HG03139 (cell line): ENCODE measurements around the gene OR13F1.
"Not testable (repeated sequence)": the region's sequence is repeated elsewhere in the genome, so short reads cannot be mapped to it uniquely, and the experiment has no call there.

Experiments used
- ATAC-seq: cut with Tn5 transposase; IDR thresholded peaks from one replicate; pipeline ENCODE4 v1.9.1; 2021; ENCODE audit not compliant: unreplicated experiment

Gene OR13F1, protein sequence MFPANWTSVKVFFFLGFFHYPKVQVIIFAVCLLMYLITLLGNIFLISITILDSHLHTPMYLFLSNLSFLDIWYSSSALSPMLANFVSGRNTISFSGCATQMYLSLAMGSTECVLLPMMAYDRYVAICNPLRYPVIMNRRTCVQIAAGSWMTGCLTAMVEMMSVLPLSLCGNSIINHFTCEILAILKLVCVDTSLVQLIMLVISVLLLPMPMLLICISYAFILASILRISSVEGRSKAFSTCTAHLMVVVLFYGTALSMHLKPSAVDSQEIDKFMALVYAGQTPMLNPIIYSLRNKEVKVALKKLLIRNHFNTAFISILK

DNA sequence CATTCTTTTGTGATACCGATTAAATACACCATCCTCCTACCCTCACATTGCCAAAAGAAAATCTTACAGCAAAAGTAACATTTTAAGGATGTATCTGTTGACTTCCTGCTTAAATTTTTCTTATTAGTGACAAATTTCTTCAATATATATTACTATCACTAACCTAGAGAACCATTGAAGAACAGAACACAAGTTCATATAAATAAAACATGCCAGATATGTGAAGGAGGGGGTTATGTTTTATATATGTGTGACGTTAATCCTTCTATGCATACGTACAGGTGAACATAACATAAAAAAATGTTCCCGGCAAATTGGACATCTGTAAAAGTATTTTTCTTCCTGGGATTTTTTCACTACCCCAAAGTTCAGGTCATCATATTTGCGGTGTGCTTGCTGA is at the start of gene OR13F1:
OR13F1 (plus strand) TSS at position 301 of the 400 bp plus-strand sequence; CDS start at position 301, 0 bp downstream.
- ATAC-seq = no peak

DNA sequence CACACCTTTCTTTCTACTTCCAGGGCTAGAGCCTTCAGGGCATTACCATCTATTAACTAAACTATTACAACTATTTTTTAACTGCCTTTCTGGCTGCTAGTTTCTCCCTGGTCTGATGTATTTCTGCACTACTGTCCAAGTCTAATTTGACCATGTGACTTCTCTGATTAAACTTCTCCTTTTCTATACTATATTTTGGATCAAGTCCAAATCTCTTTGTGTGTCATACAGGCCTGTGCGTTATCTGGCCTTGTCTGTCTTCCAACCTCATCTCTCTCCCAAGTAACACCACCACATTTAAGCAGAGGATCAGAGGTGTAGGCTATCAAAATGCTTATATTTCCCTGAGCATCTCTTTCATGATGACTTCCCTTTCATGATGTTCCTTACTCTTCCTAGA is 47.2 kb upstream of the OR13F1 start:
- no peak for ATAC-seq

DNA sequence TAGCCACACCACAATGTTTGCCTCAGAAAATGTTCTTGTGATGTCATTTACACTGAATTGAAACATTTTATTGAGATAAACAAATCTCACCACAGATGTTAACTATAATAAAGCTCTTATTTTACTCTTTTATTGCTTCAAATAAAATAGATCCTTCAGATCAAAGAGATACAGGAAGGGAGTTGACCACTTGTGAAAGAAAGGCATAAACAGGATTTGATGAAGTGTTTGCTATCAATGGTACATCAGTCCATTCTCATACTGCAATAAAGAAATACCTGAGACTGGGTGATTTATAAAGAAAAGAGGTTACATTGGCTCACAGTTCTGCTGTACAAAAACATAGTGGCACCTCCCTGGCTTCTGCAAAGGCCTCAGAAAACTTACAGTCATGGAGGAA is 40.2 kb upstream of the OR13F1 start:
- ATAC-seq = no peak

DNA sequence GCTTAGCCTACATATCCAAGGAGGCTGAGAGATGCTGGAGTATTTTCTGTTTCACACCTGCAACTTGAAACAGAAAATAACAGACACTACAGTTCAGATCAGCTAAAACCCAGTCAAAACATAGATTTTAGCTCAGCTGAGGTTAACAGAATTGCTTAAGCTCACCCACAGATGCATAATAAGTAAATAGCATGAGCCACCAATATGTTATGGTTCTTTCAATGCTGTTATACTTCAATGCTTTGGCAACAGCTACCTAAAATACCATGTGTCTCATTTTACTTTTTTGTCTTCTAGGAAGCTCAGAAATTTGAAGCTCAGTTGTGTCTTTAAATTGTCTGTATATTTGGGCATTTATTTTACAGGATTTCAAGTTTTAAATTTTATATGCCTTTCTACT is 35.8 kb upstream of the OR13F1 start:
- ATAC-seq = no peak

DNA sequence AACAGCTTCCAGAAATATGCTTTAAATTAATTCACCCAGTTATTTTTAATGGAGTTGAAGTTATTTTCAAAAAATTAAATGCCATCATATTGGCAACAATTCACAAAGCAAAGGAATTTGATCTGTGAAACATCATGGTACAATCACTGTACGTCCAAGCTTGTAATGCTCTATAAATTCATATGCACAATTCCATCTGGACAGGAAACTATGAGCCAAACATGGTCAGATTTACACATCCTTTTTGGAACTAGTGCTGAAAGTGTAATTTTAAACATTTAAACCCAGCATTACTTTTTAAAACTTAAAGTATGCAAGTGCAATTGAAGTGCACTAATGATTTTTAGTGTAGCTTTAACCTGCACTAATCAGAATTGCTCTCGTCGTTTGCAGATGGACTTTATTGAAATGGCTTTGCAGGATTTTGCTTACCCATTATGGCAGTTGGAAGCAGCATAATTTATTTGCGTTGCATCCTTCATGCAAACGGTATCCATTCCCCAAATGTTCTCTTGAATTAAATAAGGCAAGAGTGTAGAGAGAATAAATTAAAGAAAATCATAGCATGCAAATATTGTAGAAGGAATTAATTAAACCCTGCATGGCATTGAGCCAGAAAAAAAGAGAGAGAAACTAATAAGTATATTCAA is 21.0 kb upstream of the OR13F1 start:
- no peak for ATAC-seq

DNA sequence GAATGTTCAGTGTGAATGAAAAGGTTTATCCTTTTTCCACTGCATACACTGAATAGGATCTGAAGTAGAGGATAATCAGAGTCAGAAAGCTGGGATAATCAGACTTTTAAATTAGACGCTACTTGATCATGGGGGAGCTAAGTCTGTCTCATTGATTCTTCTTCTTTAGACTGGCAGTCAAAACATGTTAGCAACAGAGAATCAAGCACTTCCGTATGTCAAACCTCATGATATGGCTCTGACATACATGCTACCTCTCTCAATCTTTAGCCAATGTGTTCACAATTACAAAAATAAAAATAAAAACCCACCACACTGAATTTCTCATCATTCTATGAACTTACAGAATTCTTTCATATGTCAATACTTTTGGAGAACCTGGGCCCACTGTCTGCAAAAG is 19.0 kb upstream of the OR13F1 start:
- no peak for ATAC-seq

DNA sequence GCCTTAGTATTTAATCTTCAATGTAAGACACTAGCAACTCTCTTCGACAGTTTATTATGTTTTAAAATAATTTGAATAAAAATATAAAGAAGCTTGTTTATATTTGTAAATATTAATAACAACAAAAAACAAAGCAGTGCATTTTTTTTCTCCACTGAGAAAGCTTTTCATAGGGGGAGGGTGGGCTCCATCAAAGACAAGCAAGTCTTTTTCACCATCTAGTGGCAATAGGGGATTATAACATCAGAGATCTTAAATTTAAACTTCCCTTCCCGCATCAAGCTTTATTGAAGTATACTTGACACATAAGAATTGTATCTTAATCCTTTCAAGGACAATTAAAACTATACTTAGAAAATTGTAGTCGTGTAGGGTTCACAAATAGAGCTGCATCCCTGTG is 9.3 kb upstream of the OR13F1 start:
- ATAC-seq = no peak

DNA sequence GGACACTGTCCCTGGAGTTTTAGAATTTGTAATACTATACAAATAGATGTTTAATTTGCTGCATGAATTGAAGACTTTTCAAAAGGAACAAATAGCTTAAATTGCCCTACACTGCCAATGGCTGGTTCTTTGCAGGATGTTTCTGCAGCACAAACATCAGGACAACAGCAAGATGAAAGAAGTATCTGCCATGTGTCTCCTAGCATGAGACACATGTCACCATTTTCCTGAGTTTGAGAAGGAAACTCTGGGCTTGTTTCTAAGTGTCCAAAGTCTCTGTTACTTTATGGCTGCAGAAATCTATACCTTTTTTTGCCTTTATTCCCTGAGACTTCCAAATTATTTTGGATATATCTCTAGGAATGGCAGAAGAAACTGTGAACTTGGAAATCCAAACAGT is 623 bp upstream of the OR13F1 start:
- no peak for ATAC-seq

DNA sequence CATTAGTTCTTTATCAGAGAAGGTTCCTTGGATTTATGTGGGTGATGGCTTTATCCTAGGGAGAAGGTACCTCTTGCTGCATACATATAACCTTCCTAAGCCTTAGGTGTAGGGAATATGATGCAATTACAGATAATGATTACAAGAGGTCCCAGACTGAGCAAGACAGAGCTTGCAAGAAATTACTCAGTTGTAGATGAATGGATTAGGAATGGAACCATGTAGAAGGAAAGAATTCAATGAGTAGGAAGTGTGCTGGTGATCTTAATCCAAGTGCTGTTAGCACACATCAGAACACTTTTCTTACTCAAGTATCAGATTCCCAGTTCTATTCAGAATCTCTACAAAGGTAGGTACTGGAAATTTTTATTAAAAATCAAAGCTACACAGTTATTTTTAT is 2.5 kb downstream of the OR13F1 start:
- ATAC-seq = no peak

DNA sequence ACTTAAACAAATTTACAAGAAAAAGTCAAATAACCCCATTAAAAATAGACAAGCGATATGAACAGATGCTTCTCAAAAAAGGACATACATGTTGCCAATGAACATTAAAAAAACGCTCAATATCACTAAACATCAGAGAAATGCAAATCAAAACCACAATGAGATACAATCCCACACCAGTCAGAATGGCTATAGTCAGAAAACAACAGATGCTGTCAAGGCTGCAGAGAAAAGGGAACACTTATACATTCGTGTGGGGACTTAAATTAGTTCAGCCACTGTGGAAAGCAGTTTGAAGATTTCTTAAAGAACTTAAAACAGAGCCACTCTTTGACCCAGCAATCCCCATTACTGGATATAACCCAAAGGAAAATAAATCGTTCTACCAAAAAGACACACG is 10.8 kb downstream of the OR13F1 start:
- ATAC-seq = no peak

DNA sequence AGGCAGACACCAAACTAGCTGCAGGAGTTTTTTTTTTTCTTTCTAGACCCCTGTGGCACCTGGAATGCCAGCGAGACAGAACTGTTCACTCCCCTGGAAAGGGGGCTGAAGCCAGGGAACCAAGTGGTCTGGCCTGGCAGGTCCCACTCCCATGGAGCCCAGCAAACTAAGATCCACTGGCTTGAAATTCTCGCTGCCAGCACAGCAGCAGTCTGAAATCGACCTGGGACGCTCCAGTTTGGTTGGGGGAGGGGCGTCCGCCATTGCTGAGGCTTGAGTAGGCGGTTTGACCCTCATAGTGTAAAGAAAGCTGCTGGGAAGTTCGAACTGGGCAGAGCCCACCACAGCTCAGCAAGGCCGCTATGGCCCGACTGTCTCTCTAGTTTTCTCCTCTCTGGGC is 16.2 kb downstream of the OR13F1 start:
- not testable (repeated sequence) for ATAC-seq

DNA sequence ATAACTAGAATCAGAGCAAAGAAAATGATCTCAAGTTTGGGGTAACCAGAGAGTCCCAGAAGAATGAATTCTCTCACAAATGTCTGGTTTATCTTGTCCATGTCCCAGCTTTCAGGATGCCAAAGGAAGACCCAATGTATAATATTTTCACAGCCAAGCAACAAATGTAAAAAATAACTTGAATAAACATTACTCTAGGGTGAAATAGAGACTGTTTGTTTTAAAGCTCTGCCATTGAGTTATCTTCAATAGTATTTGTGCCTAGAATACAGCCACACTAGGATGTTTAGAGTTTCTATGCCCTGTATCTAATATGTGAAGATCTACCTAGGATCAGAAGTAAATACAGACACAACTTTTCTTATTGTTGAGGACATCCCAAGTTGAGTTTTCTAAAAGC is 23.0 kb downstream of the OR13F1 start, which contains the start of gene OR13C4:
OR13C4 (minus strand) TSS at position 101 of the 400 bp plus-strand sequence; CDS start at position 101, 0 bp downstream.
- no peak for ATAC-seq

DNA sequence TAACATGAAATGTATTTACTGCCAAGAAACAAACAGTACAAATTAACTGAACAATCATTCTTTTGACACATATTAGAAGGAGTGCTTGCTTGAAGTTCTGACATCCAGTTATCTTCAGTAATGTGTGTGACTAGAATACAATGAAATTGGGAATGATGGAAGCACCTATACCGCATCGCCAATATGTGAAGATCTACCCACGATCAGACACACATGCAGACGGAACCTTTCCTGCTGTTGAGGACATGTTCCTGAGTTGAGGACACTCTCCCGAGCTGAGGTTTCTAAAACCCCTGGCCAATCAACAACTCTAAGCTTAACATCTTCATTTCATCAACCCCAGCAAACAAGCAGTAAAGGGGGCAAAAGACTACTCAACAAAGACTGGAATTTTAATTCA is 32.7 kb downstream of the OR13F1 start, which contains the start of gene OR13C3:
OR13C3 (minus strand) TSS at position 101 of the 400 bp plus-strand sequence. CDS start 133 bp downstream, outside the sequence.
- no peak for ATAC-seq

DNA sequence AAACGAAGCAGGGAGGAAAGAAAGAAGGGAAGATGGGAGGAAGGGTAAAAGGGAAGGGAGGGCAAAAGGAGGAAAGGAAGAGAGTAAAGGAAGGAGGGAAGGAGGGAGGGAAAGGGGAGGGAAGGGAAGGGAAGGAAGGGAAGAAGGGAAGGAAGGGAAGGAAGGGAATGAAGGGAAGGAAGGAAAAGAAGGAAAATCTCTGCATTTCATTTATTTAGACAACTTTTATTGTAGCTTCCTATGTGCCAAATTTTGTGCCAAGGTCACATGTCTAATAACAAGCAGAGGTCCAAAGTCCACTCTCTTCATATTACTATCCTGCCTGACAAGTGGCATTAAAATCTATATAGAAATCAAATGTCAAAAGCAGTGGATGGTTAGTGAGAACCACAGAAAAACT is 35.2 kb downstream of the OR13F1 start:
- ATAC-seq = no peak

DNA sequence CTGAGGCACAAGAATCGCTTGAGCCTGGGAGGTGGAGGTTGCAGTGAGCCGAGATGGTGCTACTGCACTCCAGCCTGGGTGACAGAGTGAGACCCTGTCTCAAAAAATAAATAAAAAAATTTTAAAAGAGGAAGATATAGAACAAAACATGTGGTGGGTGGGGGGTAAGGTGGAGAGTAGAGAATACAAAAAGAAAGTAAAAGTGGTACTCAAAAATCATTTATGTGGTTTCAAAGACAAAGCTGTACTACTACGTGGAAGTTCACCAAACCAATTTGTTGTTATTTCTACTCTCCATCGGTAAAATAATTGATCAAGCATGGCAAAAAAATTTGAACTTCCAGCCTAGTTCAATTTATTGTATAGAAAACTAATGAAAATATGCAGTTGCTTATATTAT is 40.6 kb downstream of the OR13F1 start:
- ATAC-seq = no peak

DNA sequence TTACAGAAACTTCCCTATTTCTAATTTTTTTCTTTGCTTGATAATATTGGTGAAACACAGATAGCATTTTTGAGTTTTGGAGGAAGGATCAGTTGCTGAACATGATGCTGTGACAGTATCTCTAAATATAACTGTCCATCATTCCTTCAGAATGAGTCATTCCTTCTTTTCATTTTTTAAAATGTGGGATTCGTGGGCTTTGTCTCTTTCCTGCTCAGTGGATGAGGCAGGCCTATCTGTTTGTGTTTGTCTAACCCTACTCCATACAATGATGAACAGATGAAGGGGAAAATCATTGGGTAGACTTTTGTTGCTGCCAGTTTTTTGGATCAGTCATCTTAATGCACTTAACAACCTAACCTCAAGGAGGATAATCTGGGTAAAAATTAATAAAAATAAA is 49.2 kb downstream of the OR13F1 start:
- no peak for ATAC-seq
